Hepatocyte (in vitro differentiated cells): Measurements from ENCODE around the gene EPHB4. TPM values are rescaled to one million over a fixed set of nuclear protein-coding genes. Genes with fewer than 3 reads are reported as not detected.

Source experiments
- DNase-seq: peaks from one replicate; pipeline ENCODE4 v3.0.0-alpha.2; 2016; ENCODE audit warnings: low spot score
- H2AFZ ChIP-seq: fragments of 200-600 bp; sonication (generic); 2 replicates; pipeline ENCODE4 v1.6.0; 2016; ENCODE audit warnings: antibody characterized with exemption, mild to moderate bottlenecking
- H3K27ac ChIP-seq: fragments of 200-600 bp; sonication (generic); 2 replicates; pipeline ENCODE4 v1.5.1; 2016; ENCODE audit warnings: mild to moderate bottlenecking
- H3K27me3 ChIP-seq: fragments of 200-600 bp; sonication (generic); 2 replicates; pipeline ENCODE4 v1.6.1; 2016
- H3K36me3 ChIP-seq: fragments of 200-600 bp; sonication (generic); replicated peaks from 2 replicates; pipeline ENCODE4 v1.5.1; 2016; ENCODE audit warnings: low read depth; ENCODE audit not compliant: insufficient read depth
- H3K4me1 ChIP-seq: fragments of 200-600 bp; sonication (generic); 2 replicates; pipeline ENCODE4 v1.5.1; 2016; ENCODE audit warnings: mild to moderate bottlenecking, moderate library complexity; ENCODE audit not compliant: insufficient read depth
- H3K4me2 ChIP-seq: fragments of 200-600 bp; sonication (generic); 2 replicates; pipeline ENCODE4 v1.6.0; 2016
- H3K4me3 ChIP-seq: fragments of 200-600 bp; sonication (generic); 2 replicates; pipeline ENCODE4 v1.5.1; 2016; ENCODE audit warnings: mild to moderate bottlenecking
- H3K79me2 ChIP-seq: fragments of 200-600 bp; sonication (generic); 2 replicates; pipeline ENCODE4 v1.6.0; 2017; ENCODE audit warnings: mild to moderate bottlenecking
- H3K9me2 ChIP-seq: fragments of 200-600 bp; sonication (generic); replicated peaks from 2 replicates; pipeline ENCODE4 v1.6.0; 2017; ENCODE audit warnings: mild to moderate bottlenecking; ENCODE audit not compliant: insufficient read depth
- H3K9me3 ChIP-seq: fragments of 200-600 bp; sonication (generic); 2 replicates; pipeline ENCODE4 v1.5.1; 2016; ENCODE audit warnings: low read depth, mild to moderate bottlenecking
- H4K20me1 ChIP-seq: fragments of 200-600 bp; sonication (generic); 2 replicates; pipeline ENCODE4 v1.6.0; 2016; ENCODE audit warnings: mild to moderate bottlenecking; ENCODE audit not compliant: insufficient read depth, poor library complexity, severe bottlenecking
- CTCF ChIP-seq: fragments of 200-600 bp; sonication (generic); IDR thresholded peaks from 2 replicates; pipeline ENCODE4 v1.5.1; 2016; ENCODE audit warnings: antibody characterized with exemption, mild to moderate bottlenecking; ENCODE audit not compliant: poor library complexity
- EZH2 ChIP-seq: fragments of 200-600 bp; sonication (generic); IDR thresholded peaks from 2 replicates; pipeline ENCODE4 v1.6.1; 2016; ENCODE audit warnings: antibody characterized with exemption, mild to moderate bottlenecking, borderline replicate concordance
- EZH2phosphoT487 ChIP-seq: fragments of 200-600 bp; sonication (generic); IDR thresholded peaks from one replicate; pipeline ENCODE4 v1.6.1; 2018; ENCODE audit warnings: antibody characterized with exemption, mild to moderate bottlenecking, low read depth, moderate library complexity; ENCODE audit not compliant: unreplicated experiment, severe bottlenecking
- WGBS: methylation state at CpG from one replicate; pipeline ENCODE4 v1.1.6; 2016; ENCODE audit warnings: low lambda C conversion rate; ENCODE audit errors: missing lambda C conversion rate; 5-methylcytosine and 5-hydroxymethylcytosine counted together
- polyA plus RNA-seq: library from polyadenylated mRNA; unstranded; fragments of >200 nt; fragmentation: Nextera tagmentation; extraction: Ambion mirVana; gene quantifications from 2 replicates; pipeline ENCODE4 v1.2.1, GENCODE V29; 2016
- total RNA-seq: library from RNA; depleted of rRNA; stranded (reverse); fragments of >200 nt; gene quantifications from 2 replicates; pipeline ENCODE4 v1.2.3, GENCODE V29; 2014

EPHB4 gene
- total and polyA plus RNA-seq, 2 experiments from 2014 or later, result 51.6 to 61.1 TPM

- Histone ChIP-seq H3K79me2 (peaks cover 3% of the 10 kb centered on the region), H3K4me3 (no peak overlapping the region), H3K9me3 (no peaks in the 10 kb centered on the region), H4K20me1 (no peaks in the 10 kb centered on the region), H3K27me3 (no peaks in the 10 kb centered on the region), H3K36me3 (no peaks in the 10 kb centered on the region), H2AFZ (no peak overlapping the region), H3K9me2 (no peaks in the 10 kb centered on the region), H3K4me2 (no peak overlapping the region), H3K27ac (no peak overlapping the region), H3K4me1 (peaks cover 4% of the 10 kb centered on the region)
- DNase-seq, result no peak
- TF ChIP-seq CTCF (no peak), EZH2phosphoT487 (no peak), EZH2 (no peak)
- whole genome bisulfite sequencing, result 97% methylated on average over 14 of the region's 14 CpGs
These were observed 34.3 kb upstream of the EPHB4 start for GRCh38 chr7:100861616-100861985.

- 96% methylated on average over 16 of the region's 18 CpGs for WGBS
These were observed 33.6 kb upstream of the EPHB4 start for GRCh38 chr7:100860702-100861615.

GRCh38 chr7:100859856-100860255, 32.5 kb upstream of the EPHB4 start:
- no peaks in the 10 kb centered on the region for H4K20me1 ChIP-seq
- H3K79me2 ChIP-seq, result peaks cover 5% of the 10 kb centered on the region
- H3K9me3 ChIP-seq, result no peaks in the 10 kb centered on the region
- no peak for DNase-seq
- H3K4me2 ChIP-seq, result no peak overlapping the region
- TF ChIP-seq EZH2 (no peak), EZH2phosphoT487 (no peak), CTCF (no peak)
- no peaks in the 10 kb centered on the region for H3K36me3 ChIP-seq
- no peaks in the 10 kb centered on the region for H3K27me3 ChIP-seq
- 91% methylated on average over 15 of the region's 15 CpGs for WGBS
- H3K4me3 ChIP-seq, result no peak overlapping the region
- H3K4me1 ChIP-seq, result no peaks in the 10 kb centered on the region
- no peak overlapping the region for H3K27ac ChIP-seq
- H3K9me2 ChIP-seq, result no peaks in the 10 kb centered on the region
- no peak overlapping the region for H2AFZ ChIP-seq

More at GRCh38 chr7:100860702-100861615, 33.6 kb upstream of the EPHB4 start:
- no peak for TF ChIP-seq CTCF
- no peak for TF ChIP-seq EZH2phosphoT487
- no peak for TF ChIP-seq EZH2
- no peak for DNase-seq
- H3K27ac ChIP-seq, result no peak overlapping the region
- H3K36me3 ChIP-seq, result no peaks in the 10 kb centered on the region
- no peaks in the 10 kb centered on the region for H3K9me3 ChIP-seq
- no peaks in the 10 kb centered on the region for H3K79me2 ChIP-seq
- H3K4me2 ChIP-seq, result no peak overlapping the region
- no peaks in the 10 kb centered on the region for H3K27me3 ChIP-seq
- no peaks in the 10 kb centered on the region for H3K9me2 ChIP-seq
- no peak overlapping the region for H2AFZ ChIP-seq
- H4K20me1 ChIP-seq, result no peaks in the 10 kb centered on the region
- no peak overlapping the region for H3K4me3 ChIP-seq
- H3K4me1 ChIP-seq, result no peaks in the 10 kb centered on the region
